ENCODE data around the gene ADSS2.

- TF ChIP-seq GATA2 (IDR thresholded peaks at IDR 0.05; ENCODE audit: insufficient read depth, insufficient read length, low read depth, low read length) (no peak), CTCF (IDR thresholded peaks at IDR 0.05; ENCODE audit: extremely low read depth in 1 of 2, insufficient read depth in 1 of 2, low read depth in 1 of 2, low read length in 2 of 2) (no peak), POLR2A (IDR thresholded peaks at IDR 0.05; ENCODE audit: low read depth, low read length) (no peak), EZH2 (IDR thresholded peaks at IDR 0.05; ENCODE audit: borderline replicate concordance, low read depth, low read length, severe bottlenecking) (no peak), POLR2AphosphoS5 (IDR thresholded peaks at IDR 0.05; ENCODE audit: insufficient read depth, low read depth, low read length) (no peak), MAX (IDR thresholded peaks at IDR 0.05; ENCODE audit: insufficient read depth, insufficient read length) (no peak), JUN (IDR thresholded peaks at IDR 0.05; ENCODE audit: borderline replicate concordance, insufficient read depth, insufficient read length, low read depth) (no peak), MYC (IDR thresholded peaks at IDR 0.05; ENCODE audit: low read depth, low read length) (no peak)
These were observed 38.0 kb downstream of the ADSS2 start for GRCh38 chr1:244413736-244414135.
